ENCODE results near the gene ZBTB40.

ZBTB40 gene

DNA sequence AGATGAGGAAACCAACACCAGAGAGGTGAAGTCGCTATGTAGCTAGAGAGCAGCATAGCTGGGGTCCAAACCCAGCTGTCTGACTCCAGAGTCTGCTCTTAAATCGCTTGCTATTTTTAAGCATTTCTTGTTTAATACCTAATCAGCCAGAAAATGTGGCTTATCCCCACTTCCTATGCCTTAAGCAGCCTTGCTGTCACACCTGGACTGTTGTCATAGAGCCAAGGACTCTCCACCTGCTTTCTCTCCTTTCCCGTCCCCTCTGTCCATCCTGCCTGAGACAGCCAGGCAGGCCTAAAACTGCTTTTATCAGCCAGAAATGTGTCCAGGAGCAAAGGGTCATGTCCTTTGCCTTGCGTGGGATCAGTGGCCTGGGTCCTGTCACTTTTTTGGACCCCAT, 83.3 kb downstream of the ZBTB40 start:
- no peak for DNase-seq

DNA sequence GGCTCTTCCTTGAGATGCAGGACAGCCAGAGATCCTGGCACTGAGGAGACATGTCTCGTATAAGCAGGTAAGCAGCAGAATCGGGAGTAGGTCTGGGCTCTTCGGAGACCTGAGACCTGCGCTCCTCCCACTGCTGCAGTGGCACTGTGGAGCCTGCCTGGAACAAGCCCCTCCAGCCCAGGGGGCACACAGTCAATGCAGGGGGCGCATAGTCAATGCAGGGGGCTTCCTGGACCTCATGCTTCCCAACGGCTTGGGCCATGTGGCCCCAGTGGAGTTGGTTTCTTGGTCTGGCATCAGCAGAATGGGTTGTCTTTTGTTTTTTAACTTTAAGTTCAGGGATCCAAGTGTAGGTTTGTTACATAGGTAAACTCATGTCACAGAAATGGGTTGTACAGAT, 83.7 kb downstream of the ZBTB40 start:
- DNase-seq = no peak

DNA sequence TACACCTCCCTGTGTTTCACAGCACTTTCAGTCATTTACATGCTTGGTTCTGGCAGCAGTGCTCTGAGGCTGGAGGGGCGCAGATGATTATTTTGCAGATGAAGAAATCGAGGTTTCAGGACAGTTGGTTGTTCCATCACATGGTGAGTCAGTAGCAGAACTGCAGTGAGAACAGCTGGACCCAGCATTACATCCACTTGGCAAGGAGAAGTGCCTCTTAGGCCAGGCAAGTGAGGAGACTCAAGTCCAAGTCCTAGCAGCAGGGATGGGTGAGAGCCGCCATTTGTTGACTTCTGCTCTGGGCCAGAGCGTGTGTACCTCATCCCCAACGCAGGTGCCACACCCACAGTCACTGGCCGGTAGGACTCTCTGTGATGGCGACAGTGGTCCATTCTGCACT, 84.9 kb downstream of the ZBTB40 start:
- no peak for DNase-seq

DNA sequence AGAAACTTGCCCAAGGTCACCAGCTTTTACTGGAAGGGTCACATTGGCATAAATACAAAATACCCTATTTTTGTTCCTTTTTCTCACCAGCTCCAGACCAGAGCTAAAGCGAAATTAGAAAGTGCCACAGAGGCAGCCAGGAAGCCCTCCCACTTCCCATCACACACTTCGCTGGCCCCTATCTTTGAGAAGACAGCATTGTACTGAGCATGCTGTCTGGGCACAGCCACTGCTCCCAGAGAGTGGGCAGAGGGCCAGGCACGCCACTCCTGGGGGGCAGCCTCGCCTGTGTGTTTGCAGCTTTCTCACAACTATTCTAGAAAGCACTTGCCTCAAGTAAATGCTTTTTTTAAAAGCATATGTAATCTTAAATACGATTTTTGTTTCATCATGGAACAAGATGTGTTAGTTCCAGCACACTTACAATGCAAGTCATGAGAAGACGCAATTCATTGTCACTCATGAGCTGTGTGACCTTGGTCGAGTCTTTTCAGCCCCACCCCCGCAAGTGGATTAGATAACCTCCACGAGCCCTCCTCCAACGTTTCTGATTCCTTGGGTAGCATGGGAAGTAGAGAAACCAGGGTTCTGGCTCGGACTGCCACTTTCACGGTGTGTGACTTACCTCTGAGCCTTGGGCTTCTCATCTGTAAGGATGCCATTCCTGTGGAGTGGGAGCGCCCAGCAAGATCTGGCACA, 85.9 kb downstream of the ZBTB40 start:
- DNase-seq = no peak

DNA sequence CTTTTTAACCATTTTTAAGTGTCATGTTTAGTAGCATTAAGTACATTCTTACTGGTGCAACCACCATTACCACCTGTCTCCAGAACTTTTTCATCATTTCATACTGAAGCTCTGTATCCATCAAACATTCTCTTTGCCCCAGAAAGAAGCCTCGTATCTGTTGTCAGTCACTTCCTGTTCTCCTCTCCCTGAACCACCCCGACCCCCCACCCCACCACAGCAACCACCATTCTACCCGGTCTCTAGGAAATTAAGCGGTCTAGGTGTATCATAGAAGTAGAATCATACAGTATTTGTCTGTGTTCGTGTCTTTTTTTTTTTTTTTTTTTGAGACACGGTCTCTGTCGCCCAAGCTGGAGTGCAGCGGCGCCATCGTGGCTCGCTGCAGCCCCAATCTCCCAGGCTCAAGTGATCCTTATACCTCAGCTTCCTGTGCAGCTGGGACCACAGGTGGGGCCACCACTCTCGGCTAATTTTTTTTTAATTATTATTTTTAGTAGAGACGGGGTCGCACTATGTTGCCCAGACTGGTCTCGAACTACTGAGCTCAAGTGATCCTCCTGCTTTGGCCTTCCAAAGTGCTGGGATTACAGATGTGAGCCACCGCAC, 88.0 kb downstream of the ZBTB40 start:
- no peak for DNase-seq

DNA sequence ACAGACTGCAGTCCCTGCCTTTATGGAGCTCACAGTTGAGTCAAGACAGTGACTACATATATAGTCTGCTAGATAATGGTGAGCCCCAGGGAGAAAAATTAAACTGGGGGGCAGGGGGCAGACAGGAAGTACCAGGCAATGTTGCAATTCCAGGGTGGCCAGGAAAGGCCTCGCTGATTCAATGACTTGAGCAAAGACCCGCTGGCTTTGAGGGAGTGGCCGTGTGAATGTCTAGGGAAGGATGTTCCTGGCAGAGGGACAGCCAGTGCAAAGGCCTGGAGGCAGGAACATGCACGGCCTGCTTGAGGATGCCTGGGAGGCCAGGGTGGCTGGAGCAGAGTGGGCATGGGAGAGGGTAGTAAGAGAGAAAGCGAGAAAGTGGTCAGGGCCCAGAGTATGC, 88.7 kb downstream of the ZBTB40 start:
- no peak for DNase-seq

DNA sequence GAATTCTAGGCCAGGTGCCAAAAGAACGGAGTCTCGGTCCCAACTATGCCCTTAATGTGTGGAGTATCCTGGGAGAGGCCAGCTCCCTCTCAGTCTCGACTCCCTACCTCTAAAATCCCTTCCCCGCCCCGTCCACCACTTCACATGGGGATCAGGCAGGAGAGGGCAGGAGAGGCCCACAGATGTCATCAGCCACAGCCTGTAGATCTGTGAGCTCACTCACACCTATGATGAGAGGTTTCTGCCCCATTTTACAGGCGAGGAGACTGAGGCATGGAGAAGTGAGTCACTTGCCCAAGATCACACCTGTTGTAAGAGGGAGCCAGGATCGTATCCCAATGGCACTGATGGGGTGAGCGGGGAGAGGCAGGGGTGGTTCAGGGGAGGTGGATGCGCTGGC, 91.2 kb downstream of the ZBTB40 start:
- no peak for DNase-seq

DNA sequence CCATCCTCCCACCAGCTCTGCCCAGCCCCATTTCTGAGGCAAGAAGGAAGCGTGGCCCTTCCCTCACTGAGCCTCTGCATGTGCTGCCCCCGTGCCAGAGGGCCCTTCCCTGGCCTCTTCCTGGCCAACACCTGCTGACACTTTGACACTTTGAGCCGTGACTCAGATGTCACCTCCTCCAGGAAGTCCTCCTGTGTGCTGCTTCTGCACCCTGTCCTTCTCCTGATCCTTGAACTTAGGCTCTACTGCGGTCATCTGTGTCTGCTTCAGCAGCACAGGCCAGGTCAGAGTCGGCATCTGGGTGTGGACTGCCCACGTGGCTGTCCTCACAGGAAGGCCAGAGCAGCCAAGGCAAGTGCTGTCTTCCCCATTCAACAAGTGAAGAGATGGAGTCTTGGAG, 92.0 kb downstream of the ZBTB40 start:
- DNase-seq = no peak

DNA sequence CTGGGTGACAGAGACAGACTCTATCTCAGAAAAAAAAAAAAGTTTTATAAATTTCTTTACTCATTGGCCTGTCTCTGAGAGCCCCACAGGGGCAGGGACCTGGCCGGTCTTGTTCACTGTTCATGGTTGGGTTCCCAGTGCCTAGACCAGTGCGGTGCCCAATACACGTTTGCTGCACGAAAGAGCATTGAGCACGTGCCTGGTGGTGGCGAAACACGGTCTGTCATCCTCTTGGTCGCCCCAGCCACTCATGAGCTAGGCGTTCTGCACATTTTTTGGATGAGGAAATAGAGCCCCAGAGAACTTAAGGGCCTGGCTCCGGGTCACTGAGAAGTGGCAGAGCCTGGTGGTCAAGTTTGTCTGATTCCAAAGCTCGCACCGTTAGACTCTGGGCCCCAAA, 93.0 kb downstream of the ZBTB40 start:
- no peak for DNase-seq

DNA sequence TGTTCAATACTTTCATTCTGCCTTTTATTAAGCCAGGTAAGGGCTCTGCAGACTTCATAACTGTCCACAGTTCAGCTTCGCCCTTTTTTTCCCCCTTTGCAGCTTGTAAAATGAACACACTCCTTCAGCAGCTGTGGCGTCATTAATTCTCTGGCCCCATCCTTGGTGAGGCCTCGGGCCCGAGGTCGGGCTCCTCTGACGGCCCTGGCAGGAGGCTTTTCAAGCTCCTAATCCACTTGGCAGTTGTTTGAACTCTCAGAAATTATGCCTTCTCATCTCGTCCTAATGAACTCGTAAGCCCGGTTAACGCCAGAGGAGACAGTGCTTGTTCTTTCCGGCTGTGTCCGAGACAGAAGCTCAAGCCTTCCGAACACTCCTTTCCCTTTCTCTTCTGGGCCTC, 93.5 kb downstream of the ZBTB40 start:
- no peak for DNase-seq

DNA sequence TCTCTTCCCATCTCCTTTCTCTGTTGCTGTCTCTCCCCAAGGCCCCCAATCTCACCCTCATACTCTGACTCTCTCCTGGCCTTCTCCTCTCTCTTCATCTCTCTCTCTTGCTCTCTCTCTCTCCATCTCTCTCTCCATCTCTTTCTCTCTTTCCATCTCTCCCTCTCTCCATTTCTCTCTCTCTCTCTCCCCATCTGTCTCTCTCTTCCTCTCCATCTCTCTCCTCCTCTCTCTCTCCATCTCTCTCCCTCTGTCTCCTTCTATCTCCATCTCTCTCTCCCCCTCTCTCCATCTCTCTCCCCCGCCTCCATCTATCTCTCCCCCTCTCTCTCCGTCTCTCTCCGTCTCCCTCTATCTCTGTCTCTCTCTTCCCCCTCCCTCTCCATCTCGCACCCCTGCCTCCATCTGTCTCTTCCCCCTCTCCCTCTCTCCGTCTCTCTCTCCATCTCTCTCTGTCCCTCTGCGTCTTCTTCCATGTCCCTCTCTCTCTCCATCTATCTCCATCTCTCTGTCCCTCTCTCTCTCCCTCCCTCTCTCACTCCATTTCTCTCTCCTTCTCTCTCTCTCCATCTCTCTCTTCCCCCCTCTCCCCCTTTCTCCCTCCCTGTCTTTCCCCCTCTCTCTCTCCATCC, 95.7 kb downstream of the ZBTB40 start:
- DNase-seq = no peak

DNA sequence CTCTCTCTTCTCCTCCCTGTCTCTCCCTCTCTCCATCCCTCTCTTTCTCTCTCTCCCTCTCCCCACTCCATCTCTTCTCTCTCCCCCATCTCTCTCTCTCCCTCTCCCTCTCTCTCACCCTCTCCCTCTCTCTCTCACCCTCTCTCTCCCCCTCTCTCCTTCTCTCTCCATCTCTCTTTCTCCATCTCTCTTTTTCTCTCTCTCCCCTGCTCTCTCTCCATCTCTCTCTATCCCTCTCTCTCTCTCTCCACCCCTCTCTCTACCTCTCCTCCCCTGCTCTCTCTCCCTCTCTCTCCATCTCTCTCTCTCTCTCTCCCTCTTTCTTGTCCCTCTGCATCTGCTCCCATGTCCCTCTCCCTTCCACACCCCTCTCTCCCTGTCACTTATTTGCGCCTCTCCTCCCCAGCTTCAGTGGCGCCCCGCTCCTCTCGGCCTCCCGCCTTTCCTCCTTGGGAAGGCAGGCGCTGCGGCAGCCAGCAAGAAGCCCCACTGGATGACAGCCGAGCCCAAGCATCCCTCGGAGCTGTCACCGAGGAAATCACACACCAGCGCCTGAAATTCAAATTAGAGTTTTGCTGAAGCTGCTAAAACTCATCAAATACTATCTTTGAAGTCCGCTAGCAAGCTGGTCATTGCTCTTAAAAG, 96.3 kb downstream of the ZBTB40 start:
- DNase-seq = no peak

DNA sequence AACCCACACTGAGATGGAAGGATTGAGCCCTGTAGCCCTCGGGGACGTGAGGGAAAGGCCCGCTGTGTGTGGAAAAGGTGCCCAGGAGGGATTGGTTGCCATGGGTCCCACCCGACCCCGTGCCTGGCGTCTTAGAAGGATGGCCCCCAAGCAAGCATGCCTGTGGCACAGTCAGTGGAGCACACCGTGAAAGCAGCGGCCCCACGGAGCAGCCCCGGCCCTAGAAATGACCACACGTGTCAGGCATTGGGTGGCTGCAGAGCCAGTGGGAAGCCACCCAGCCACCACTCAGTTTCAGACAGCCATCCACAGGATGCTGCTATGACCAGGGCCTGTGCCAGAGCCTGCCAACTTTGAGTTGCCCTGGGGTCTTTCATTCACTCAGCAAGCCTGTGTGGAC, 98.4 kb downstream of the ZBTB40 start:
- no peak for DNase-seq

DNA sequence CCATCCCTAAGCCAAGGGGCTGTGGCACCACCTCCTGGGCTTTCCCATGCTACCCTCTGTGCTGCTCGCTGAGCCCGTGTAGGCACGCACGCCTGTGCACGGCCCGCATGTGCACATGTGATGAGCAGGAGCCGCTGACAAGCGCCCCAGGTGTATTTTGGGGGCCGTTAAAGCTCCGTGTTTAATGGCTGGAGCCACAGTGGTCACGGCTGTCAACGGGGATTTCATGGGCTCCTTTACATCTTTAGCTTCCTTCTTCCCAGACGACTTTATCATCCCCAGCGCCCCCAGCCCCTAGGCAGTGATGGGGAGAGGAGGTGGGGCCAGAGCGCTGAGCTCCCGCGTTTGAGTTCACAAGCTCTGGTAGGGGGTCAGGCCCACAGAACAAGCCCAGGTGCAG, 99.9 kb downstream of the ZBTB40 start:
- no peak for DNase-seq

DNA sequence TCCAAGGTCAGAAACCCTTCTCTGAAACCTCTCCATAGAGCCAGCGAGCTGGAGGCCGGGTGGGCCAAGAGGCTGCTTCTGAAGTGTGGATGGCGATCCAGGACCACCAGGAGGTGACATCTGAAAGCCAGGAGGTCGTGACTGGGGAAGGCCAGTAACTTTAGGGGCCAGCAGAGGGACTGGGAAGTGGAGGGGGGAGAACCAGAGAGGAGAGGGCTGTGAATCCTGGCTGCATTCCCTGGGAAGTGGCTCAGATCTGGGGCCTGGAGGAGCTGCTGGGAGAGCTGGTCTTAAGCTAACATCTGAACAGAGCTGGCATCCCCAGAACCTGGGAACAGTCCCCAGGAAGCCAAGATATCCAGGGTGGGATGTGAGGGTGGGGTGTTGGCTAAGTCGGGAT, 100.4 kb downstream of the ZBTB40 start:
- DNase-seq = no peak

DNA sequence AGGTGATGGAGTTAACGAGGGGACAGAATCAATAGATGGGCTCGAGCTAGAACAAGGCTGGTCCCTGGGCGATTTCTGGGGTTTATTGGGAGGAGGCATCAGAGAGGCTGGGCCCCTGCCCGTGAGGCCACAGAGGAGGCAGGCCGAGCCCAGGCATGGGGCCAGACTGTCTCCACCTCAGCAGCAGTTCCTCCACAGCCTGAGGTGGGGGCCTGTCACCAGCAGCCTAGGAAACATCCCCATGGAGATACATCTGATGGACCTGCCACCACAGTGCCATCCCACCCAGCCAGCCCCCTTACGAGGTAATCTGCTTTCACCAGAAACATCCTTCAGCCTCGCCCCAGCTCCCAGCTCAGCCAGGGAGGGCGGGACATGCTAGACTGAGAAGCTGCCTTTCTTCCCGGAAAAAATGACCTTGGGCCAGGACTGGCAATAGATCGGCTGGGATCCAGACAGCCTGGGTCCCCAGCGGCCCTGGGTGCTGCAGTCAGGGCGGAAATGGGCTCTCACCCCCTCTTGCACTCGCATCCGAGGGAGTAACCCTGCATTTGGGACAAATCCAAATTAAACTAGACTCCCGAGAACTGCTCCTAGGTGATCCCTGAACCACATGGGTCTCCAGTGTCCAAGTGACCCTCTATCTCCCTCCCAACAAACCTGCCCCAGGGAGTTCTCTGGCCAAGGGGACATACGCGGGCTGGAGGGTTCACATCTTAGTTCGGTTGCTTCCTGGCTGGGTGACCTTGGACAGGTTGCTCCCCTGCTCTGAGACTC, 101.6 kb downstream of the ZBTB40 start:
- no peak for DNase-seq

DNA sequence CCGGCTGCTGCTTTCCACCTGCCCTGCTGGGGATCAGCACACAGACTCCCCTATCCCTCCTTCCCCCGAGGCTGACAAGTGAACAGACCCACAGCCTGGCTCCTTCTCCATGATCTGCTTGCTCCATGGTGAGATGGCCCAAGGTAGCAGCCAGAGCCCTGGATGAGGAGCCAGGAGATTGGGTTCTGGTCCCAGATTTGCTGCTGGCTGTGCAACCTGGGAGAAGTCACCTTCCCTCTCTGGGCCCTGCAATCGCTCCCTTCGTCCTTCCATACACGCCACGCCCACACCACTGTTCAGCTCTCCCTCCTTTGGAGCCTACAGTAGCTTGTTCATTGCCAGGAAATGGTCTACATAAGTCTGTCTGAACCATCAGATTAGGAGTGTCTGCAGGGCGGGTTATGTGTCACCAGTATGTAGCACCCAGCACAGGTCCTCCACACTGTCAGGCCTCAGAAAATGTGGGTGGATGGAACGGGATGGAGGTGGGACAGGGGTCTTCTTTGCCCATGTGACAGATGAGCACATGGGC, 102.4 kb downstream of the ZBTB40 start:
- DNase-seq = no peak

DNA sequence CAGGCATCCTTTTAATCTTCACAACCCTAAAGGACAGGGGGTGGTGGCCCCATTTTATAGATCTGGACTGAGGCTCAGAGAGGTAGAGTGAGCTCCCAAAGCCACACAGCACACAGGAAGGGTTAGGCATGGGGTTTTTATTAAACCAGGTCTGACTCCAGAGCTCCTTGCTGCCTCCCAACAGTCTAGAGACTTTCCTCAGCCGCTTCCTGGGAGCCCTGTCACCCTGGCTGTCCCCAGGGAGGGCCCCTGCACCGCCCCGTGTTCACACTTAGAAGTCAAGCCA, 103.7 kb downstream of the ZBTB40 start:
- no peak for DNase-seq

DNA sequence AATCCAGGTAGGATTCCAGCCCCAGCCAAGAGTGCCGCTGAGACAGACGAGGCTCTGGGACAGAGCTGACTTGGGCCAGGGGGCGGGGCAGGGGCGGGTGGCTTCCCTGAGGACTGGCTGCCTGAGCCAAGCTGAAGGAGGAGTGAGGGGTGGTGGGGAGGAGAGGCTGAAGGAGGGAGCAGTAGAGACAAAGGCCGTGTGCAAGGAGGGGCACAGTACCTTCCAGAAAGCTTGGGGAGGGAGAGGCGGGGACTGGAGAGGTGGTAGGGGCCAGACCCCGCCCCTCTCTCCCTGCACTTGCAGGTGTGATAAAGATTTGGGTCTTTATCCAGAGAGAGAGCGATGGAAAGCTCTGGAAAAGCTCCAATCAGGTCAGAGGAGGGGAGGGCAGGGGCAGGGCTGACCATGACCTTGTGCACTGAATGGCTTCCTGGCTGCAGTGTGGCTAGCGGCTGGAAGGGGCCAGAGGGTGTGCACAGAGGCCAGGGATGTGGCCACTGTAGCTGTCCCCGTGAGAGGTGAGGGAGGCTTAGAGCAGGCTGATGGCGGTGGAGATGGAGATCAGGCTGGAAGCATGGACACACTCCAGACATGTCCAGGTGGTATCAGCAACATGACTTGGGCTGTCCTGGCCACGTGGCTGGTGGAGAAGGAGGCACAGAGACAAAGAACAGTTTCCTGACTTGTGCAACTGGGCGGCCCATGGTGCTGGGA, 104.9 kb downstream of the ZBTB40 start:
- DNase-seq = no peak

DNA sequence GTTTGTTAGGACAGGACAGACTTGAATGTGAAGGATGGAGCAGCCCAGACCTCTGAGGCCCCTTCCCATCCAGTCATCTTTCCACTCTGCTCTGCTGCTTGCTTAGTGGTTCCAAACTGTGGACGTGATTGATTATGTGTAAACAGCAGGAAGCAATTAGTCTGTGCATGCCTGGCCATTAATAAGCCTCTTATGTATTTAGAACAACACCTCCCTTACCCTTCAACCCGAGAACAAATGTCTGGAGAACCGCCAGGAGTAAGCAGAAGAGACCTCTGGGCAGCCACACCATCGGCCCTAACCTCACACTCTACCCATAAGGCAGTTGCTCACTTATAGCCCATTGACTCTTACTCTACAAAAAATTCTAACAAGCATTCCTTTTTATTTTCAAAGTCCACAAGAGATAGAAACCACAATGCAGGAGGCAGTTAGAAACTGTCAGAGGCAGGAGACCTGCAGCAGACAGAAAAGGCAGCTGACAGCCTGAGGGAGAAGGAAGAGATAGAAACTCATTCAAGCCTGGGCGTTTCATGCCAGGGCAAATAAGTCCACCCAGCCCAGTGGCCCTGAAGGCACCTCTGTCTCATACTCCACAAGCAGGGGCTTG, 105.8 kb downstream of the ZBTB40 start:
- no peak for DNase-seq

DNA sequence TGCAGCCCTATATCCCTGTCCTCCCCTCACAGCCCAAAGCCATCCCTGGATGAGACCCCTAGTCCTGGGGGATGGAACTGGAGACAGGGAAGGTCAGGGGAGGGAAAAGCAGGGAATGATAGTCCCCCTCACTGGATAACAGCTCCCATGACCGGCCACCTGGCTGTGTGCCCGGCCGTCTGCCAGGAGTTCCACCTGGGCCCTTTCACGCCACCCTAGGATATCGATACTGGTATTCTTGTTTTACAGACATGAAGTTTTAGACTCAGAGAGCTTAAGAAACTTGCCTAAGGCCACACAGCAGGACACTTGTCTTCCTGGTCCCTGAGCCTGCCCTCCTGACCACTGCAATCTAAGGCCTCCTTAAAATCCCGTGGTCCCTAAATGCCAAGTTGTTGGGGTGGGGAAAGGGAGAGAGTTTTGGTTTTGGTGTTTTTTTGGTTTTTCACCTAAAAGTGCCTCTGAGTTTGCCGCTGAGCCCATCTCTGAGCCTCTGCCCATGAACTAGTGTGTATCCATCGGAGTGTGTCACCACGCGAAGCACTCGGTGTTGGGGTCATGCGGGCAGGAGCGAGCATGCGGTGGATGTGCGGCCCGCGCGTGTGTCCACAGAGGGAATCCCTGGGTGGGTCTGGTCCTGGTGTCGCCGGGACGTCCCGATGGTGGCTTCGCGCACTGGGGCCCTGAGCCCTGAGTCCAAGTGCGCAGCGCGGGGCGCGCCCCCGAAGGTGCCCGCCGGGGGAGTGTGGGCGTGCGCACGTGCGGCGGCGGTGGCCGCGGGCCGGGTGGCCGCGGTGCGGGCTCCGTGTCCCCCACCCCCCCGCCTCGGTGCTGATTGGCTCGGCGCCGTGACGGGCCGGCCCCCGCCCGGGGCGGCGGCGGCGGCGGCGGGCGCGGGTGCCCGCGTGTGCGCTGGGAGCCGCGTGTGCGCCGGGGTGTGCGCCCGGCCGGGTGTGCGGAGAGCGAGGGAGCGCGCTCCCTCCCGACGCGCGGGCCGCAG, 111.2 kb downstream of the ZBTB40 start, which contains the start of gene EPHA8:
EPHA8 (plus strand) TSS at position 906 of the 1,000 bp plus-strand sequence. CDS start 147 bp downstream, outside the sequence.
- DNase-seq = no peak
